Thymus (tissue), 11 donors: ENCODE results near the gene KIRREL3. TPM values are rescaled to one million over a fixed set of nuclear protein-coding genes. Genes with fewer than 3 reads are reported as not detected.

Experiments
- DNase-seq, 9 donors: peaks; one replicate each; pipeline ENCODE4 v3.0.0-alpha.2; 2013; ENCODE audit warnings: low spot score in 9 of 9, low read depth in 6 of 9, missing footprints in 1 of 9
- H3K27ac ChIP-seq, 2 donors: one replicate each; pipeline ENCODE4 v1.5.1; 2013; ENCODE audit warnings: control low read depth in 1 of 2, low read depth in 1 of 2, low read length in 1 of 2, mild to moderate bottlenecking in 1 of 2, moderate library complexity in 1 of 2
- H3K27me3 ChIP-seq, 2 donors: one replicate each; pipeline ENCODE4 v1.5.1; 2013; ENCODE audit warnings: low read length in 1 of 2; ENCODE audit not compliant: control insufficient read depth in 2 of 2, insufficient read depth in 1 of 2
- H3K36me3 ChIP-seq, 2 donors: one replicate each; pipeline ENCODE4 v1.5.1; 2013; ENCODE audit warnings: low read length in 1 of 2, mild to moderate bottlenecking in 1 of 2, moderate library complexity in 1 of 2; ENCODE audit not compliant: control insufficient read depth in 2 of 2, insufficient read depth in 2 of 2
- H3K4me1 ChIP-seq, 2 donors: one replicate each; pipeline ENCODE4 v1.5.1; 2013; ENCODE audit warnings: low read length in 2 of 2; ENCODE audit not compliant: control insufficient read depth in 2 of 2, insufficient read depth in 2 of 2
- H3K4me3 ChIP-seq, 2 donors: one replicate each; pipeline ENCODE4 v1.5.1; 2013; ENCODE audit warnings: low read length in 2 of 2, control low read depth in 1 of 2, mild to moderate bottlenecking in 1 of 2
- H3K9me3 ChIP-seq, 2 donors: one replicate each; pipeline ENCODE4 v1.5.1; 2013; ENCODE audit warnings: low read length in 1 of 2, mild to moderate bottlenecking in 1 of 2; ENCODE audit not compliant: control insufficient read depth in 2 of 2, insufficient read depth in 1 of 2
- WGBS: extraction: QIAGEN DNeasy Blood & Tissue Kit; methylation state at CpG from one replicate; pipeline ENCODE4 v1.1.7; 2013; 5-methylcytosine and 5-hydroxymethylcytosine counted together
- polyA plus RNA-seq: library from polyadenylated mRNA; stranded (reverse); fragments of 200-250 nt; gene quantifications from one replicate; pipeline ENCODE4 v1.2.3, GENCODE V29; 2013
- total RNA-seq: library from RNA; stranded (reverse); fragments of 120-200 nt; gene quantifications from one replicate; pipeline ENCODE4 v1.2.4, GENCODE V29; 2013
- donor health status: healthy.

The KIRREL3 gene
- total and polyA plus RNA-seq, 2 donors: 0.09 to 0.14 TPM

- Histone ChIP-seq H3K27ac (no peak overlapping the region), H3K27me3 (no peaks in the 10 kb centered on the region), H3K4me3 (no peak overlapping the region), H3K9me3 (no peaks in the 10 kb centered on the region), H3K4me1 (no peaks in the 10 kb centered on the region), H3K36me3 (no peaks in the 10 kb centered on the region)
- WGBS: 89% methylated on average over 17 of the region's 17 CpGs
- DNase-seq: no peak
Measured at GRCh38 chr11:126534141-126534805, 466.3 kb downstream of the KIRREL3 start.

GRCh38 chr11:126533560-126533959 is 467.0 kb downstream of the KIRREL3 start:
- WGBS: 90% methylated on average over 6 of the region's 6 CpGs
- Histone ChIP-seq H3K36me3 (no peaks in the 10 kb centered on the region), H3K27ac (no peak overlapping the region), H3K4me1 (no peaks in the 10 kb centered on the region), H3K9me3 (no peaks in the 10 kb centered on the region), H3K27me3 (no peaks in the 10 kb centered on the region), H3K4me3 (no peak overlapping the region)
- no peak for DNase-seq

- Histone ChIP-seq H3K4me1 (no peaks in the 10 kb centered on the region), H3K27ac (no peak overlapping the region), H3K9me3 (no peaks in the 10 kb centered on the region), H3K27me3 (peaks cover 0 to 2% of the 10 kb centered on the region in 2 donors), H3K4me3 (no peak overlapping the region), H3K36me3 (no peaks in the 10 kb centered on the region)
- DNase-seq: no peak
- WGBS: 95% methylated on average over 8 of the region's 8 CpGs
Measured at GRCh38 chr11:126530416-126530815, 470.2 kb downstream of the KIRREL3 start.

GRCh38 chr11:126529037-126529436 is 471.5 kb downstream of the KIRREL3 start:
- WGBS: 81% methylated on average over 10 of the region's 10 CpGs
- Histone ChIP-seq H3K4me3 (no peak overlapping the region), H3K27me3 (peaks cover 0 to 2% of the 10 kb centered on the region in 2 donors)

GRCh38 chr11:126528075-126528474 is 472.5 kb downstream of the KIRREL3 start:
- Histone ChIP-seq H3K4me3 (no peak overlapping the region), H3K4me1 (no peaks in the 10 kb centered on the region), H3K27ac (no peak overlapping the region), H3K27me3 (peaks cover 0 to 2% of the 10 kb centered on the region in 2 donors), H3K36me3 (no peaks in the 10 kb centered on the region), H3K9me3 (no peaks in the 10 kb centered on the region)
- WGBS: 75% methylated on average over 5 of the region's 5 CpGs
- no peak for DNase-seq

More at GRCh38 chr11:126529037-126529436, 471.5 kb downstream of the KIRREL3 start:
- Histone ChIP-seq H3K27ac (no peak overlapping the region), H3K9me3 (no peaks in the 10 kb centered on the region), H3K36me3 (no peaks in the 10 kb centered on the region), H3K4me1 (no peaks in the 10 kb centered on the region)
- no peak for DNase-seq

GRCh38 chr11:126527651-126528050 is 472.9 kb downstream of the KIRREL3 start:
- Histone ChIP-seq H3K9me3 (no peaks in the 10 kb centered on the region), H3K4me1 (no peaks in the 10 kb centered on the region), H3K4me3 (no peak overlapping the region), H3K27me3 (peaks cover 0 to 2% of the 10 kb centered on the region in 2 donors), H3K27ac (no peak overlapping the region), H3K36me3 (no peaks in the 10 kb centered on the region)
- DNase-seq: no peak
- 87% methylated on average over 5 of the region's 5 CpGs for WGBS

- Histone ChIP-seq H3K27ac (no peak overlapping the region), H3K36me3 (no peaks in the 10 kb centered on the region), H3K9me3 (no peaks in the 10 kb centered on the region), H3K4me1 (no peaks in the 10 kb centered on the region), H3K27me3 (peaks cover 0 to 2% of the 10 kb centered on the region in 2 donors), H3K4me3 (no peak overlapping the region)
- 84% methylated on average over 10 of the region's 10 CpGs for WGBS
- no peak for DNase-seq
Measured at GRCh38 chr11:126526471-126526870, 474.1 kb downstream of the KIRREL3 start.

GRCh38 chr11:126525702-126526101 is 474.9 kb downstream of the KIRREL3 start:
- H3K4me3 ChIP-seq: no peak overlapping the region
- no peak for DNase-seq
- no peak overlapping the region for H3K27ac ChIP-seq
- H3K4me1 ChIP-seq: no peaks in the 10 kb centered on the region
- 89% methylated on average over 4 of the region's 4 CpGs for WGBS
- no peaks in the 10 kb centered on the region for H3K36me3 ChIP-seq
- no peaks in the 10 kb centered on the region for H3K9me3 ChIP-seq
- peaks cover 0 to 2% of the 10 kb centered on the region in 2 donors for H3K27me3 ChIP-seq

- H3K27me3 ChIP-seq: peaks cover 0 to 2% of the 10 kb centered on the region in 2 donors
- DNase-seq: no peak
- H3K36me3 ChIP-seq: no peaks in the 10 kb centered on the region
- H3K27ac ChIP-seq: no peak overlapping the region
- 94% methylated on average over 10 of the region's 10 CpGs for WGBS
- H3K4me1 ChIP-seq: no peaks in the 10 kb centered on the region
- no peak overlapping the region for H3K4me3 ChIP-seq
- no peaks in the 10 kb centered on the region for H3K9me3 ChIP-seq
Measured at GRCh38 chr11:126525216-126525615, 475.4 kb downstream of the KIRREL3 start.
